ENCODE data around the gene LCLAT1.
"Not testable (repeated sequence)": the region's sequence is repeated elsewhere in the genome, so short reads cannot be mapped to it uniquely, and the experiment has no call there.

The LCLAT1 gene

GRCh38 chr2:30459140-30459539 is 12.1 kb downstream of the LCLAT1 start:
- no peaks in the 10 kb centered on the region for H3K9me3 ChIP-seq (ENCODE audit: insufficient read depth, low read depth, low read length)
- peaks cover 26% of the 10 kb centered on the region for H3K4me1 ChIP-seq (ENCODE audit: insufficient read depth, low read length)
- no peaks in the 10 kb centered on the region for H3K27me3 ChIP-seq (ENCODE audit: insufficient read depth, low read length)
- H3K4me3 ChIP-seq (ENCODE audit: low read length): no peak overlapping the region
- H3K36me3 ChIP-seq (ENCODE audit: insufficient read depth, low read depth, low read length): no peaks in the 10 kb centered on the region
- H3K27ac ChIP-seq (ENCODE audit: low read length): no peak overlapping the region
- H3K9ac ChIP-seq (ENCODE audit: low read depth, low read length): no peak overlapping the region

GRCh38 chr2:30462131-30462857 is 15.2 kb downstream of the LCLAT1 start:
- peaks cover 21% of the 10 kb centered on the region; the same call in 1 of the 2 replicates for H3K4me1 ChIP-seq (ENCODE audit: insufficient read depth, low read length)
- H3K27me3 ChIP-seq (ENCODE audit: insufficient read depth, low read length): no peaks in the 10 kb centered on the region
- H3K27ac ChIP-seq (ENCODE audit: low read length): no peak overlapping the region

DNA sequence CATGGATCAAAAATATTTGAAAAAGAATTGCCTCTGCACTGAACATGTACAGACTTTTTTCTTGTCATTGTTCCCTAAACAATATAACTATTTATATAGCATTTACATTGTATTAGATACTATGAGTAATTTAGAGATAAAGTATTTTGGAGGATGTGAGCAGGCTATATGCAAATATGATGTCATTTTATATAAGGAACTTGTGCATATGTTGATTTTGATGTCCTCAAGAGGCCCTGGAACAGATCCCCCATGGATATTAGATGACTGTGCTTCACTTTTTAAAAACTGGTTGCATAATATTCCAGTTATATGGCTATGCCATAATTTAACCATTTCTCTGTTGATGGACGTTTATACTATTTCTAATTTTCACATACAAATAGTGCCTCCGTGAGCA is 16.5 kb downstream of the LCLAT1 start:
- Histone ChIP-seq H3K9me3 (ENCODE audit: insufficient read depth, low read depth, low read length) (no peaks in the 10 kb centered on the region), H3K36me3 (ENCODE audit: insufficient read depth, low read depth, low read length) (no peaks in the 10 kb centered on the region), H3K27ac (ENCODE audit: low read length) (no peak overlapping the region), H3K4me1 (ENCODE audit: insufficient read depth, low read length) (peaks cover 12% of the 10 kb centered on the region; the same call in 1 of the 2 replicates), H3K27me3 (ENCODE audit: insufficient read depth, low read length) (no peaks in the 10 kb centered on the region), H3K9ac (ENCODE audit: low read depth, low read length) (no peak overlapping the region), H3K4me3 (ENCODE audit: low read length) (no peak overlapping the region)

More at GRCh38 chr2:30462131-30462857, 15.2 kb downstream of the LCLAT1 start:
- Histone ChIP-seq H3K9me3 (ENCODE audit: insufficient read depth, low read depth, low read length) (no peaks in the 10 kb centered on the region), H3K9ac (ENCODE audit: low read depth, low read length) (no peak overlapping the region), H3K36me3 (ENCODE audit: insufficient read depth, low read depth, low read length) (no peaks in the 10 kb centered on the region), H3K4me3 (ENCODE audit: low read length) (no peak overlapping the region)

- no peak overlapping the region for H3K9ac ChIP-seq (ENCODE audit: low read depth, low read length)
These were observed 17.6 kb downstream of the LCLAT1 start for GRCh38 chr2:30464544-30465170.

DNA sequence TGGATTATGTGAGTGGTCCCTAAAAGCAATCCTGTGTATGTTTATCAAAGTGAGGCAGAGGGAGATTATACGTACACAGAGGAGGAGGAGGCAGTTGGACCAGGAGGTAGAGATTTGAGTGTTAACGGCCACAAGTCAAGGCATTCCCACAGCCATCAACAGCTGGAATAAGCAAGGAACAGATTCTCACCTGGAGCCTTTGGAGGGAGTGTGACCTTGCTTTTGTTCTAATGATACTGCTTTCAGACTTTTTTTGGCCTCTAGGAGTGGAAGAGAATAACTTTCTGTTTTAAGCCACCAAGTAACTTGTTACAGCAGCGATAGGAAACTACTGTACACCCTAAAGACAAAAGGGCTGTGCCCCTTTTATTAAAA is 18.1 kb downstream of the LCLAT1 start:
- Histone ChIP-seq H3K4me3 (ENCODE audit: low read length) (no peak overlapping the region), H3K9ac (ENCODE audit: low read depth, low read length) (no peak overlapping the region), H3K36me3 (ENCODE audit: insufficient read depth, low read depth, low read length) (no peaks in the 10 kb centered on the region), H3K4me1 (ENCODE audit: insufficient read depth, low read length) (peaks cover 9% of the 10 kb centered on the region; the same call in 1 of the 2 replicates), H3K9me3 (ENCODE audit: insufficient read depth, low read depth, low read length) (no peaks in the 10 kb centered on the region), H3K27ac (ENCODE audit: low read length) (no peak overlapping the region), H3K27me3 (ENCODE audit: insufficient read depth, low read length) (no peaks in the 10 kb centered on the region)

More at GRCh38 chr2:30464544-30465170, 17.6 kb downstream of the LCLAT1 start:
- H3K27me3 ChIP-seq (ENCODE audit: insufficient read depth, low read length): no peaks in the 10 kb centered on the region
- no peak overlapping the region for H3K4me3 ChIP-seq (ENCODE audit: low read length)
- H3K9me3 ChIP-seq (ENCODE audit: insufficient read depth, low read depth, low read length): no peaks in the 10 kb centered on the region
- no peaks in the 10 kb centered on the region for H3K36me3 ChIP-seq (ENCODE audit: insufficient read depth, low read depth, low read length)
- peaks cover 9% of the 10 kb centered on the region; the same call in 1 of the 2 replicates for H3K4me1 ChIP-seq (ENCODE audit: insufficient read depth, low read length)
- no peak overlapping the region for H3K27ac ChIP-seq (ENCODE audit: low read length)

DNA sequence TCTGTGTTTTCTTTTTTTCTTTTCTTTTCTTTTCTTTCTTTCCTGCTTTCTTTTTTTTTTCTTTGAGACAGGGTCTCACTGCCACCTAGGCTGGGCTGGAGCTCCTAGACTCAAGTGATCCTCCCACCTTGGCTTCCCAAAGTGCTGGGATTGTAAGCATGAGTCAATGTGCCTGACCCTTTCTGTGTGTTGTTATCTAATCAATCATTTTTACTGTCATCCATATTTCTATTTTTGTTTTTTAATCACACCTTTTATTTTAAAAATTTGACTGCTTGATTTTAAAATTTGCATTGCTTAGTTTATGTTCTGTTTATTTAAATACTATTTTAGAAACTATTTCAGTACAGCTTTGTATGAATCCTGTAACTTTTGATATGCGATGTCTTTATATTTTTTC is 19.2 kb downstream of the LCLAT1 start:
- Histone ChIP-seq H3K27ac (ENCODE audit: low read length) (no peak overlapping the region), H3K4me1 (ENCODE audit: insufficient read depth, low read length) (peaks cover 9% of the 10 kb centered on the region; the same call in 1 of the 2 replicates), H3K9ac (ENCODE audit: low read depth, low read length) (no peak overlapping the region), H3K4me3 (ENCODE audit: low read length) (no peak overlapping the region), H3K36me3 (ENCODE audit: insufficient read depth, low read depth, low read length) (no peaks in the 10 kb centered on the region), H3K9me3 (ENCODE audit: insufficient read depth, low read depth, low read length) (no peaks in the 10 kb centered on the region), H3K27me3 (ENCODE audit: insufficient read depth, low read length) (no peaks in the 10 kb centered on the region)

- H3K36me3 ChIP-seq (ENCODE audit: insufficient read depth, low read depth, low read length); H3K9ac ChIP-seq (ENCODE audit: low read depth, low read length); H3K4me1 ChIP-seq (ENCODE audit: insufficient read depth, low read length); H3K4me3 ChIP-seq (ENCODE audit: low read length); H3K27ac ChIP-seq (ENCODE audit: low read length); H3K9me3 ChIP-seq (ENCODE audit: insufficient read depth, low read depth, low read length); H3K27me3 ChIP-seq (ENCODE audit: insufficient read depth, low read length): not testable (repeated sequence)
These were observed 20.2 kb downstream of the LCLAT1 start for GRCh38 chr2:30467062-30467826.

DNA sequence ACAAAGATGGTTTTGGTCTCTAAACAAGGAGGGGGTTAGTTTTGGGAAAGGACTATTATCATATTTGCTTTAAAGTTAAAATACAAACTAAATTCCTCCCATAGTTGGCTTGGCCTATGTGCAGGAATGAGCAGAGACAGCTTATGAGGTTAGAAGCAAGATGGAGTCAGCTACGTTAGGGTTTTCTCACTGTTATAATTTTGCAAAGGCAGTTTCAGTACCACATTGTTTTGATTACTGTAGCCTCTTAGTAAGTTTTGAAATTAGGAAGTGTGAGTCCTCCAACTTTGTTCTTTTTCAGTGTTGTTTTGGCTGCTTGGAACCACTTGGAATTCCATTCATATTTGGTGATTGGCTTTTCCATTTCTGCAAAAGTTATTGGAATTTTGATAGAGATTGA is 23.4 kb downstream of the LCLAT1 start:
- H3K4me3 ChIP-seq (ENCODE audit: low read length): no peak overlapping the region
- H3K9ac ChIP-seq (ENCODE audit: low read depth, low read length): no peak overlapping the region
- no peak overlapping the region for H3K27ac ChIP-seq (ENCODE audit: low read length)
- no peaks in the 10 kb centered on the region for H3K36me3 ChIP-seq (ENCODE audit: insufficient read depth, low read depth, low read length)
- no peaks in the 10 kb centered on the region for H3K27me3 ChIP-seq (ENCODE audit: insufficient read depth, low read length)
- no peaks in the 10 kb centered on the region for H3K9me3 ChIP-seq (ENCODE audit: insufficient read depth, low read depth, low read length)
- H3K4me1 ChIP-seq (ENCODE audit: insufficient read depth, low read length): peaks cover 4% of the 10 kb centered on the region; the same call in 1 of the 2 replicates

DNA sequence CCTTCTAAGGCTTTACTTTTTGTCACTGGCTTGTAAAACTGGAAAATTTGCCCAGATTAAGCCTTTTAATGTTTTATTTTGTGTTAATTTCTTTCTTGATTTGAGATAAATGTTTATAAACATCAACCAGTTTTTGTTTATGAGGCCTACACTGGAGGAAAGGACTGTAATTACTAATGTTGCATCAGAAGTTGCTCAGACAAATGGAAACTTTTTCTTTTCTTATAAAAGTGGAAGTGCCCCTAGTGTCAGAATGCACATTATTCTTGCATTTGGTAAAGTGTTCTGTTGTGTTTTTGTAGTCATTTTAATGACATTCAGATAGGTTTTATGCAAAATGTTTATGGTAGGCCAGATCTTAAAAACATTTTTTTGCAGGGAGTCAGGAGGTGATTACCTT is 25.3 kb downstream of the LCLAT1 start:
- no peaks in the 10 kb centered on the region for H3K4me1 ChIP-seq (ENCODE audit: insufficient read depth, low read length)
- no peak overlapping the region for H3K4me3 ChIP-seq (ENCODE audit: low read length)
- H3K9me3 ChIP-seq (ENCODE audit: insufficient read depth, low read depth, low read length): no peaks in the 10 kb centered on the region; the same call in 1 of the 2 replicates
- H3K36me3 ChIP-seq (ENCODE audit: insufficient read depth, low read depth, low read length): no peaks in the 10 kb centered on the region; the same call in 1 of the 2 replicates
- no peaks in the 10 kb centered on the region for H3K27me3 ChIP-seq (ENCODE audit: insufficient read depth, low read length)
- H3K9ac ChIP-seq (ENCODE audit: low read depth, low read length): no peak overlapping the region
- no peak overlapping the region for H3K27ac ChIP-seq (ENCODE audit: low read length)

- Histone ChIP-seq H3K36me3 (ENCODE audit: insufficient read depth, low read depth, low read length) (no peaks in the 10 kb centered on the region; the same call in 1 of the 2 replicates), H3K9me3 (ENCODE audit: insufficient read depth, low read depth, low read length) (no peaks in the 10 kb centered on the region; the same call in 1 of the 2 replicates), H3K4me1 (ENCODE audit: insufficient read depth, low read length) (no peaks in the 10 kb centered on the region), H3K27ac (ENCODE audit: low read length) (no peak overlapping the region), H3K27me3 (ENCODE audit: insufficient read depth, low read length) (no peaks in the 10 kb centered on the region), H3K4me3 (ENCODE audit: low read length) (no peak overlapping the region), H3K9ac (ENCODE audit: low read depth, low read length) (no peak overlapping the region)
These were observed 28.5 kb downstream of the LCLAT1 start for GRCh38 chr2:30475542-30475941.

GRCh38 chr2:30476636-30477035 is 29.6 kb downstream of the LCLAT1 start:
- no peaks in the 10 kb centered on the region for H3K27me3 ChIP-seq (ENCODE audit: insufficient read depth, low read length)
- H3K9ac ChIP-seq (ENCODE audit: low read depth, low read length): no peak overlapping the region
- no peak overlapping the region for H3K4me3 ChIP-seq (ENCODE audit: low read length)

More at GRCh38 chr2:30476636-30477035, 29.6 kb downstream of the LCLAT1 start:
- Histone ChIP-seq H3K36me3 (ENCODE audit: insufficient read depth, low read depth, low read length) (no peaks in the 10 kb centered on the region; the same call in 1 of the 2 replicates), H3K4me1 (ENCODE audit: insufficient read depth, low read length) (no peaks in the 10 kb centered on the region), H3K9me3 (ENCODE audit: insufficient read depth, low read depth, low read length) (no peaks in the 10 kb centered on the region; the same call in 1 of the 2 replicates), H3K27ac (ENCODE audit: low read length) (no peak overlapping the region)
